Measurements from ENCODE around the gene KRTAP2-2.
"Not testable (repeated sequence)": the region's sequence is repeated elsewhere in the genome, so short reads cannot be mapped to it uniquely, and the experiment has no call there.

The KRTAP2-2 gene

GRCh38 chr17:41064301-41064700 lies 9.3 kb upstream of the KRTAP2-2 start:
- no peak for DNase-seq

- no peak for DNase-seq
Observed at GRCh38 chr17:41063449-41063848, 8.4 kb upstream of the KRTAP2-2 start.

- DNase-seq = no peak
Observed at GRCh38 chr17:41061964-41062363, 6.9 kb upstream of the KRTAP2-2 start.

- DNase-seq = no peak
Observed at GRCh38 chr17:41060052-41060604, 5.1 kb upstream of the KRTAP2-2 start, which contains the start of gene KRTAP2-3. Gene KRTAP2-3, minus strand, starts transcription at chr17:41060114. Its CDS starts 64 bp downstream, at chr17:41060050.

GRCh38 chr17:41059276-41060051 lies 4.4 kb upstream of the KRTAP2-2 start:
- DNase-seq = not testable (repeated sequence)

GRCh38 chr17:41058741-41059140 lies 3.7 kb upstream of the KRTAP2-2 start:
- no peak for DNase-seq

GRCh38 chr17:41057547-41057946 lies 2.5 kb upstream of the KRTAP2-2 start:
- no peak for DNase-seq

- not testable (repeated sequence) for DNase-seq
Observed at GRCh38 chr17:41054556-41054955, 474 bp downstream of the KRTAP2-2 start.

GRCh38 chr17:41054025-41054424 lies 1.0 kb downstream of the KRTAP2-2 start:
- no peak for DNase-seq

GRCh38 chr17:41052566-41052965 lies 2.5 kb downstream of the KRTAP2-2 start:
- DNase-seq = no peak

- DNase-seq = no peak
Observed at GRCh38 chr17:41049110-41049509, 5.9 kb downstream of the KRTAP2-2 start.

GRCh38 chr17:41048441-41048840 lies 6.6 kb downstream of the KRTAP2-2 start:
- DNase-seq = no peak

GRCh38 chr17:41046735-41047465 lies 8.1 kb downstream of the KRTAP2-2 start, which contains the start of gene KRTAP2-1:
Gene KRTAP2-1, minus strand, starts transcription at chr17:41047316. Its CDS starts 49 bp downstream, at chr17:41047267.
- DNase-seq = not testable (repeated sequence)

GRCh38 chr17:41042953-41043352 lies 12.1 kb downstream of the KRTAP2-2 start:
- no peak for DNase-seq

GRCh38 chr17:41040783-41041571 lies 14.1 kb downstream of the KRTAP2-2 start, which contains the start of gene KRTAP1-1:
Gene KRTAP1-1, minus strand, starts transcription at chr17:41041450. Its CDS starts 53 bp downstream, at chr17:41041397.
- DNase-seq = not testable (repeated sequence)

- no peak for DNase-seq
Observed at GRCh38 chr17:41037853-41038350, 17.1 kb downstream of the KRTAP2-2 start.

GRCh38 chr17:41034346-41034935 lies 20.6 kb downstream of the KRTAP2-2 start, which contains the start of gene KRTAP1-3:
Gene KRTAP1-3, minus strand, starts transcription at chr17:41034874. Its CDS starts 53 bp downstream, at chr17:41034821.
- DNase-seq = not testable (repeated sequence)

- no peak for DNase-seq
Observed at GRCh38 chr17:41029633-41030245, 25.3 kb downstream of the KRTAP2-2 start, which contains the start of gene KRTAP1-4. Gene KRTAP1-4, minus strand, starts transcription at chr17:41030195. Its CDS starts 117 bp downstream, at chr17:41030078.

GRCh38 chr17:41026715-41027471 lies 28.1 kb downstream of the KRTAP2-2 start, which contains the start of gene KRTAP1-5:
Gene KRTAP1-5, minus strand, starts transcription at chr17:41027208. Its CDS starts 53 bp downstream, at chr17:41027155.
- no peak for DNase-seq

GRCh38 chr17:41024697-41025096 lies 30.3 kb downstream of the KRTAP2-2 start:
- no peak for DNase-seq
